Fibroblast of skin of scalp (primary cell): ENCODE measurements around the gene SSRP1.
A peak's percentile ranks its signal among the peaks of the same experiment; 100 is the strongest.
"Not testable (repeated sequence)": the region's sequence is repeated elsewhere in the genome, so short reads cannot be mapped to it uniquely, and the experiment has no call there.

Experiments used
- DNase-seq: peaks from one replicate; pipeline ENCODE4 v3.0.0-alpha.2; 2013

The SSRP1 gene

GRCh38 chr11:57299150-57299737, 36.4 kb downstream of the SSRP1 start:
- no peak for DNase-seq

GRCh38 chr11:57297221-57297620, 38.5 kb downstream of the SSRP1 start:
- no peak for DNase-seq

GRCh38 chr11:57296205-57296604, 39.5 kb downstream of the SSRP1 start:
- not testable (repeated sequence) for DNase-seq

- DNase-seq: peak; percentile 77
Observed at GRCh38 chr11:57294225-57295131, 41.2 kb downstream of the SSRP1 start.

GRCh38 chr11:57290288-57290687, 45.4 kb downstream of the SSRP1 start:
- no peak for DNase-seq

- DNase-seq: peak; percentile 55
Observed at GRCh38 chr11:57288771-57289579, 46.7 kb downstream of the SSRP1 start.

- DNase-seq: no peak
Observed at GRCh38 chr11:57287884-57288283, 47.8 kb downstream of the SSRP1 start.

- peak; percentile 39 for DNase-seq
Observed at GRCh38 chr11:57283231-57283990, 52.3 kb downstream of the SSRP1 start.

- DNase-seq: not testable (repeated sequence)
Observed at GRCh38 chr11:57281546-57281945, 54.1 kb downstream of the SSRP1 start.

GRCh38 chr11:57279116-57279515, 56.6 kb downstream of the SSRP1 start:
- DNase-seq: peak; percentile 81

GRCh38 chr11:57278721-57279095, 57.0 kb downstream of the SSRP1 start:
- DNase-seq: peak; percentile 35

GRCh38 chr11:57277845-57278720, 57.6 kb downstream of the SSRP1 start:
- peak; percentile 91 for DNase-seq

- no peak for DNase-seq
Observed at GRCh38 chr11:57276971-57277675, 58.6 kb downstream of the SSRP1 start.

GRCh38 chr11:57276169-57276970, 59.3 kb downstream of the SSRP1 start:
- no peak for DNase-seq
